Measurements from ENCODE around the gene TFCP2L1.
"Not testable (repeated sequence)": the region's sequence is repeated elsewhere in the genome, so short reads cannot be mapped to it uniquely, and the experiment has no call there.

Gene TFCP2L1

DNA sequence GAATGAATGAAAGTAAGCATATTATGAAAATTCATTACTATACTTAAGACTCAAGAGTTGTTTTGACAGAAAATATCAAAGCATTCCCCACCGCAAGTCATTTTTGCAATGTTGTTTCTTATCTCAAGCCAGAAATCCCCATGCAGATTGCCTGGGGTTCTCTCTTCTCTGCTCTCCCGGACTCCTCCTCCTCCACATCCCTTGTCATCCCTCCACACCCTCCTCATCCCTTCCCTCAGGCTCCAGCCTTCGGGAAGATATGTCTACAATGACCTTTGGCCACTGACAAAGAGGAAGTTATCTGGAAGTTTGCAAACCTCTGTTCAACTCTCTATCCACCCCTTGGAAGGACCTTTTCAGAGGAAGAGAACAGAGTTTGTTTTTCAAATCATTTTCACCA is 11.9 kb downstream of the TFCP2L1 start:
- DNase-seq (ENCODE audit: extremely low spot score): no peak
- POLR2A ChIA-PET: no interaction called here
- TF ChIP-seq L3MBTL2 (conservative IDR thresholded peaks at IDR 0.05): no peak
- TF ChIP-seq ZNF384 (IDR thresholded peaks at IDR 0.05): no peak
- no peak for TF ChIP-seq FOXM1 (IDR thresholded peaks at IDR 0.05; ENCODE audit: borderline replicate concordance)
- TF ChIP-seq CTBP1 (IDR thresholded peaks at IDR 0.05; ENCODE audit: borderline replicate concordance): no peak
- no peak for TF ChIP-seq FOXA1 (IDR thresholded peaks at IDR 0.05)
- TF ChIP-seq NFRKB (IDR thresholded peaks at IDR 0.05): no peak
- no peak for TF ChIP-seq TARDBP (IDR thresholded peaks at IDR 0.05)
- TF ChIP-seq BHLHE40 (IDR thresholded peaks at IDR 0.05; ENCODE audit: borderline replicate concordance): no peak
- no peak for TF ChIP-seq HDGF (IDR thresholded peaks at IDR 0.05; ENCODE audit: borderline replicate concordance)
- TF ChIP-seq, protein P1, sequence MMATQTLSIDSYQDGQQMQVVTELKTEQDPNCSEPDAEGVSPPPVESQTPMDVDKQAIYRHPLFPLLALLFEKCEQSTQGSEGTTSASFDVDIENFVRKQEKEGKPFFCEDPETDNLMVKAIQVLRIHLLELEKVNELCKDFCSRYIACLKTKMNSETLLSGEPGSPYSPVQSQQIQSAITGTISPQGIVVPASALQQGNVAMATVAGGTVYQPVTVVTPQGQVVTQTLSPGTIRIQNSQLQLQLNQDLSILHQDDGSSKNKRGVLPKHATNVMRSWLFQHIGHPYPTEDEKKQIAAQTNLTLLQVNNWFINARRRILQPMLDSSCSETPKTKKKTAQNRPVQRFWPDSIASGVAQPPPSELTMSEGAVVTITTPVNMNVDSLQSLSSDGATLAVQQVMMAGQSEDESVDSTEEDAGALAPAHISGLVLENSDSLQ (IDR thresholded peaks at IDR 0.05): no peak
- TF ChIP-seq FOXK2 (IDR thresholded peaks at IDR 0.05): no peak
- no peak for TF ChIP-seq SUZ12 (IDR thresholded peaks at IDR 0.05)
- TF ChIP-seq ELF4 (IDR thresholded peaks at IDR 0.05): no peak
- no peak for TF ChIP-seq LEF1 (IDR thresholded peaks at IDR 0.05; ENCODE audit: borderline replicate concordance)
- TF ChIP-seq SP1 (IDR thresholded peaks at IDR 0.05): no peak
- TF ChIP-seq ARNT (IDR thresholded peaks at IDR 0.05): no peak
- CTCF ChIA-PET: no interaction called here

DNA sequence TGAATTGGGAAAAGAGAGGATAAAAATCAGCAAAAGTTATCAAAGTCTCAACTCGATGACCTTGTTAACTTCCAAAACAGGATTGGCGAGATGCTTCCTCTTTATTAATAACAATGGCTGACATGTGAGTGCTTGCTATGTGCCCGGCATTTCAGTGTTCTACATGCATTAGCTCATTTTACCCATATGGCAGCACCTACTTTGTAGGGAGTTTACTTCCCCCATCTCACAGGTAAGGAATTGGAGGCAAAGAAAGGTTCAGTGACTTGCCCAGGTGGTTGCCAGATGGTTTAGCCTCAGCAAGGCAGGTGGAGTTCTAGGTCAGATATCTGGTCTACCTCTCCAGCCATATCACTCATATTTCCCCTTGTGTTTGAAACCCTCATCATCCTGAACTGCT is 12.4 kb downstream of the TFCP2L1 start:
- no peak for DNase-seq (ENCODE audit: extremely low spot score)
- CTCF ChIA-PET: no interaction called here
- POLR2A ChIA-PET: no interaction called here
- TF ChIP-seq CTBP1 (IDR thresholded peaks at IDR 0.05; ENCODE audit: borderline replicate concordance): no peak

DNA sequence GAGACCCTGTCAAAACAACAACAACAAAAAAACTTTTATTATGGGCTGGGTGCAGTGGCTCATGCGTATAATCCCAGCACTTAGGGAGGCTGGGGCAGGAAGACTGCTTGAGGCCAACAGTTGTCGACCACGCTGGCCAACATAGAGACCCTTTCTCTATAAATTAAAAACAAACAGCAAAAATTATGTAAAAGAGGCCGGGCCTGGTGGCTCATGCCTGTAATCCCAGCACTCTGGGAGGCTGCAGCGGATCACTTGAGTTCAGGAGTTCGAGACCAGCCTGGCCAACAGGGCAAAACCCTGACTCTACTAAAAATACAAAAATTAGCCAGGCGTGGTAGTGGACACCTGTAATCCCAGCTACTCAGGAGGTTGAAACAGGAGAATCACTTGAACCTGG is 15.6 kb downstream of the TFCP2L1 start:
- POLR2A ChIA-PET; CTCF ChIA-PET; DNase-seq (ENCODE audit: extremely low spot score): not testable (repeated sequence)

DNA sequence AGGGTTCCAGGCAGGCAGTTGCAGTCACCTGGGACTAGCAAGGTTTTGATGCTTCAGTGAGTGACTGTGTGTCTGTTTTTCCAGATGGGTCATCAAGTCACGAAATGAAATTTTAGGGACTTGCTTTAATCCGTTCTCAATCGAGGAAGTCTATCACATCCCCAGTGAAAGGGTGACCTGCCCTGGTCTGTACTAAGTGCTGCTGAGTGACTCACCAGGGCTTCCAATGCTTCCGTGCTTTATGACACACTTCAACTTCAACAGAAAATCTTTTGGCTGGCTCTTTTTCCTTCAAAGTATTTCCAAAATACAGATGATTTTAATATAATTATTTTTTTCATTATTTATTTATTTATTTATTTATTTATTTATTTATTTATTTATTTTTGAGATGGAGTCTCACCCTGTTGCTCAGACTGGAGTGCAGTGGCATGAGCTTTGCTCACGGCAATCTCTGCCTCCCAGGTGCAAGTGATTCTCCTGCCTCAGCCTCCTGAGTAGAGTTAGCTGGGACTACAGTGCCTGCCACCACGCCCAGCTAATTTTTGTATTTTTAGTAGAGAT is 18.4 kb downstream of the TFCP2L1 start:
- DNase-seq (ENCODE audit: extremely low spot score): no peak
- TF ChIP-seq ZNF384 (IDR thresholded peaks at IDR 0.05) (no peak), ELF4 (IDR thresholded peaks at IDR 0.05) (no peak), SUZ12 (IDR thresholded peaks at IDR 0.05) (no peak), BHLHE40 (IDR thresholded peaks at IDR 0.05; ENCODE audit: borderline replicate concordance) (no peak), HDGF (IDR thresholded peaks at IDR 0.05; ENCODE audit: borderline replicate concordance) (no peak), ARNT (IDR thresholded peaks at IDR 0.05) (no peak), L3MBTL2 (conservative IDR thresholded peaks at IDR 0.05) (no peak)
- POLR2A ChIA-PET: no interaction called here
- CTCF ChIA-PET: no interaction called here

DNA sequence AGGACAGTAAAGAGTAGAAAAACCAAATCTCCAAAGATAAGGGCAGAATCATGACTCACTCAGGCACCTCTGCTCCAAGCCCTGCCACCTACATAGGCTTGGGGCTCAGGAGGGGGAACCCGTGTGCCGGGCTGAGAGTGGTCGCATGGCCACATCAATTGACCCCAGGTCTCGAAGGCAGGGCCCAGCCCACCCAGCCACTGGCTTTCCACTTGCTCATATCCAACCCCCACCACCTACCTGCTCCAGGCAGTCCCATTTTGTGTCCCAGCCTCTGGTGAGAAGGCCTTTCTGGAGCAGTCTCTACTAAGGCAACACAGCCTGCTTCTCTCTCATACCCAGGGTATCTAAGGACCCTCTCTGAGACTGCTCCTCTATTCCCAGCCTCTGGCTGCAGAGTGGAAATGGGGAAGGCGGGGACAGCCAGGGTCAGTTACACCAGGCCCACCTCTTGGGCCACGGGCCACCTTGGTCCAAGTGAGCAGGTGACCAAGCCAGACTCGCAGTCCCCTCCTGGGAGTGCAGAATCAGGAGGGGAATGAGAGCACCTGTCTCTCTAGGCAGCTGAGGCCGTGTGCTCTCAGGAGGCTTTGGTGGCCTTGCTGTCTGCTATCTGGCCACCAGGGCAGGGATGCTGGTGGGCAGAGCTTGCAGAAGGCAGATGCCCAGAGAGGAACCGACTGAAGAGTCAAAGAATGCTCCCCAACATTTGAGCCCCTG is 20.8 kb downstream of the TFCP2L1 start:
- CTCF ChIA-PET: no interaction called here
- POLR2A ChIA-PET: no interaction called here
- DNase-seq (ENCODE audit: extremely low spot score): no peak
- no peak for TF ChIP-seq FOXA1 (IDR thresholded peaks at IDR 0.05)
- TF ChIP-seq CTBP1 (IDR thresholded peaks at IDR 0.05; ENCODE audit: borderline replicate concordance): no peak
- no peak for TF ChIP-seq L3MBTL2 (conservative IDR thresholded peaks at IDR 0.05)

DNA sequence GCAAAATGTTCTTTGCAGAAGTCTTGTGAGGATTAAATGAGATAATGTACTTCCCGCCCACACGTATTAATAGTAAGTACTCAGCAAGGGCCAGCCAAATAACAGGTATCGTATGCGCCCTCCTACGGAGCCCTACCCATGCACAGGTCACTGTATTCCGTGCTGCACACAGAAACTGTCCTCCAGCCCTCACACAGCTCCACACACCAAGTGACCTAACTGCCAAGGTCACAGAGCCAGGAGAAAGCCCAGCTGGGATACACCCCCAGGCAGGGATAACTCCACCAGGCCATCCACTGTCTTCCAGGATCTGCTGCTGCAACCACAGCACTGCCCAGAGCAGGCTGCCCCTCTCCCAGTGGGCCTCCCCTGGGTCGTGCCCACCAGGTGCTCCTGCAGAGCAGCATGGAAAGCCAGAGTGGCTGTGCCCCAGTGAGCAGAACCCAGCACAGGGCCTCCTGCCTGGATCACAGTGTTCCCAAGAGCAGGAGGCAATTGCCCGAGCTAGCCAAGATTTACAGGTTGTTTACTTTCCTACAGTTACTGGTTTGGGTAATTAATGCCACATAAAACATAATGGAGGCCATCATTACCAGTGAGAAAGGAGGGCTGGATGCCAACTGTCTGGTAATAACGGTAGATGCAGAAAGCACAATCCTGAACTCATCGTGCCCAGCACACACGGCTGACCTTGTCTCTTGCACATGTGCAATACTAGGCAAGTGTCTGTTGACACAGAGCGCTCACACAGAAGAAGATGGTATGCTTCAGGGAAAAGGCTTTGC is 24.4 kb downstream of the TFCP2L1 start:
- DNase-seq (ENCODE audit: extremely low spot score): no peak
- no peak for TF ChIP-seq SUZ12 (IDR thresholded peaks at IDR 0.05)
- no peak for TF ChIP-seq SP1 (IDR thresholded peaks at IDR 0.05)
- TF ChIP-seq, protein P1 (IDR thresholded peaks at IDR 0.05): no peak
- no peak for TF ChIP-seq ELF4 (IDR thresholded peaks at IDR 0.05)
- TF ChIP-seq ZNF384 (IDR thresholded peaks at IDR 0.05): no peak
- no peak for TF ChIP-seq NFRKB (IDR thresholded peaks at IDR 0.05)
- ChIA-PET CTCF (no interaction called here), POLR2A (no interaction called here)

DNA sequence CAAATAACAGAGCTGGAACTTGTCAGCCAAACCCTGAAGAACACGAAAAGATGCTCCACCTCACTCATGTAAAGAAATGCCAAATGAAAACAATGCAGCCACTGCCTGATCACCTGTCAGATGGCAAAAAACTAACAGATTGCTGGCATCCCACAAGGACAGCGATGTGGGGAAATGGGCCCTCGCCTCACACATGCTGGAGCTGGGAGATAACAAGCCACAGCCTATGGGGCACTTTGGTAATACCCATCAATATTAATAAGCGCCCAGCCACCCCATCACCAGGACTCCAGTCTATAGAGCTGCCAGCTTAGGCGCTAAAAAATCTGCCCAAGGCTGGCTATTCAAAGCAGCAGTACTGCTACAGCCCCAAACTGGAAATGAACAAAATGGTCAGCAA is 27.0 kb downstream of the TFCP2L1 start:
- POLR2A ChIA-PET: no interaction called here
- CTCF ChIA-PET: no interaction called here
- DNase-seq (ENCODE audit: extremely low spot score): no peak
- no peak for TF ChIP-seq FOXK2 (IDR thresholded peaks at IDR 0.05)
- TF ChIP-seq BHLHE40 (IDR thresholded peaks at IDR 0.05; ENCODE audit: borderline replicate concordance): no peak
- no peak for TF ChIP-seq FOXA1 (IDR thresholded peaks at IDR 0.05)

DNA sequence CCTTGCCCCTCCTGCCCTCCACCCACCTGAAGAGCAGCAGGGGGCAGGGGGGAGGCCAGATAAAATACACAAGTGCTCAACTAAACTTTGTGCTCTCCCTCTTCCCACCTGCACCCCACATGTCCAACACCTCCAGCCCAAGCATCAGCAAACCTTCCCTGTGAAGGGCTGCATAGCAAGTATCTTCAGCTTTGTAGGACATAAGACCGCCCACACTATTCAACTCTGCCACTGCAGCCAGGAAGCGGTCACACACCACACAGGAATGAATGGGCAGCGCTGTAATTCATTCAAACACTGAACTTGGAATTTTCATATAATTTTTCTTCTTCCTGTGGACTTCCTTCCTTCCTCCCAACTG is 27.5 kb downstream of the TFCP2L1 start:
- no peak for TF ChIP-seq L3MBTL2 (conservative IDR thresholded peaks at IDR 0.05)
- no peak for TF ChIP-seq FOXK2 (IDR thresholded peaks at IDR 0.05)
- TF ChIP-seq FOXM1 (IDR thresholded peaks at IDR 0.05; ENCODE audit: borderline replicate concordance): no peak
- no peak for TF ChIP-seq ZNF384 (IDR thresholded peaks at IDR 0.05)
- no peak for TF ChIP-seq SP1 (IDR thresholded peaks at IDR 0.05)
- no peak for TF ChIP-seq LEF1 (IDR thresholded peaks at IDR 0.05; ENCODE audit: borderline replicate concordance)
- TF ChIP-seq CTBP1 (IDR thresholded peaks at IDR 0.05; ENCODE audit: borderline replicate concordance): no peak
- no peak for TF ChIP-seq HDGF (IDR thresholded peaks at IDR 0.05; ENCODE audit: borderline replicate concordance)
- no peak for TF ChIP-seq FOXA1 (IDR thresholded peaks at IDR 0.05)
- TF ChIP-seq ARNT (IDR thresholded peaks at IDR 0.05): no peak
- TF ChIP-seq BHLHE40 (IDR thresholded peaks at IDR 0.05; ENCODE audit: borderline replicate concordance): no peak
- no peak for TF ChIP-seq TARDBP (IDR thresholded peaks at IDR 0.05)
- TF ChIP-seq, protein P1 (IDR thresholded peaks at IDR 0.05): no peak
- no peak for TF ChIP-seq NFRKB (IDR thresholded peaks at IDR 0.05)
- no peak for TF ChIP-seq ELF4 (IDR thresholded peaks at IDR 0.05)
- no peak for TF ChIP-seq SUZ12 (IDR thresholded peaks at IDR 0.05)
- ChIA-PET POLR2A (no interaction called here), CTCF (interaction anchor here (0.5 kb wide), 1 partner anchor 272 kb away, joined by 3 read pairs; no protein-coding TSS in a partner anchor)
- DNase-seq (ENCODE audit: extremely low spot score): no peak
